CMK (cell line): ENCODE measurements around the gene STUM.
A peak's percentile ranks its signal among the peaks of the same experiment; 100 is the strongest.
"Not testable (repeated sequence)": the region's sequence is repeated elsewhere in the genome, so short reads cannot be mapped to it uniquely, and the experiment has no call there.

Source experiments
- DNase-seq: peaks from one replicate; pipeline ENCODE4 v3.0.0-alpha.2; 2010; ENCODE audit warnings: low read depth

STUM gene

DNA sequence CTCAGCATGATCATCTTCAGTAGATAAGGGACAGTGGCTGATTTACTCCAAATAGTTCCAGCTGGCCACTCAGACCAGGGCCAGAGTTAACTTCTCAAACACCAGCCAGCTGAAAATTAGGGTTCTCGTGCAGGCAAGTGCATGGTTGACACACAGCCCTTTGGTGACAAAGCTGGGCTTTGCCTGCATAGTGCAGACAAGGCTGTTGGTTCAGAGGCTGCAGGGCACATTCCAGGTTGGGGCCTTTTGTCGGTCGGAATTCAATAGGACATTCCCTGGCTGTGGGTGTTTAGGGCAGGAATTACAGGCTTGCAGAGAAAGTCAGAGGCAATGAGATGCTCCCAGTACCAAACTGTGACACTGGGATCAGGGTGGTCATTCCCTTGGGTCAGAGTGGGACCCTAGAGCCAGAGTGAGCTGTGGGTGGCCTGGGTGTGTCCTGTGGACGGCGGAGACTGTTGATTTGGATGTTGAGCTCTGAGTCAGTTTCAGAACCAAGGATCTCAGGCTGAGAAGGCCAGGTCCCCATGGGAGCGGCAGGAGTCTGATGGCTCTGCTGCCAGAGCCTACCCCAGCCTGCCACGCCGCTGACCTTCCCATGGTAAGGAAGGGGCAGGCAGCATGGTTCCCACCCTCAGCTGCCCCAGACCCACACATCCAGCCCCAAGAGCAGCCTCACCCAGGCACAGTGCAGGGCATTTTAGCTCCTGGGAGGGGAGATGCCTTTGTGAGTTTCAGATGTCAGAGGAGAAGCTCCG is 56.2 kb downstream of the STUM start:
- DNase-seq, result no peak

GRCh38 chr1:226605318-226605950 is 56.9 kb downstream of the STUM start:
- DNase-seq, result no peak

GRCh38 chr1:226606311-226607267 is 58.0 kb downstream of the STUM start:
- no peak for DNase-seq

DNA sequence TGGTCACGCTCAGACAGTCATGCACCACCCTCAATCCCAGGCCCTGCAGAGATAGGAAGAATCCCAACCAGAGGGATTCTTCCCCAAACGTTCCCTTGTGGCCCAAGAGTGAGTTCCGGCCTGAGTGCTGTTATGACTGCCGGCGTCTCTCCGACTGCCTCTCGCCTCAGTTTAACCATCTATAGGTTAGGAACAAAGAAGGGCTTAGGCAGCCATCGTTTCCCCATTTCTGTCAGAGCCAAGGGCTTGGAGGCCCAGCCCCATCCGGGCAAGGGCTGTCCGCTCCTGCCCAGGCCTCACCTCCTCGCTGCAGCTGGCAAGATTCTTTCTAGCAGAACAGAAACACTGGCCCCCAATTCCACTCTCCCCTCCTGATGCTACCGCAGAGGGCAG is 58.7 kb downstream of the STUM start:
- DNase-seq, result no peak

DNA sequence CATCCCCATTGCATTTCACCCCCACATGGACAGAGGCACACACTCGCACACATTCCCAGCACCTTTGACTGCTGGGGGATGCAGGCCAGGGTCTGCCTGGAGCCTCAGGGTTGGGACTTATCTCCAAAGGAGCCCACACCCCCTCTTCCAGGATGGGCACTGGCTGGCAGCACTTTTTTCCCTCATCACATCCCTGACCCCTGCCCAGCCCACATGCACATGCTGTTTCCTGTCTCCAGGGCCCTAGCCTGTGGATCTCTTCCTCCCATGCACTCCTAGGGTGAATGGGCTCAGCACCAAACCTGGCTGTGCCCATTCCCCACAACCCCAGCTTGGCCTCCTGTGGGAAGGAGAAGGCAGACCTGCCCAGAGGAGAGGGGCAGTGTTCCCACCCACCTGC is 59.3 kb downstream of the STUM start:
- no peak for DNase-seq

DNA sequence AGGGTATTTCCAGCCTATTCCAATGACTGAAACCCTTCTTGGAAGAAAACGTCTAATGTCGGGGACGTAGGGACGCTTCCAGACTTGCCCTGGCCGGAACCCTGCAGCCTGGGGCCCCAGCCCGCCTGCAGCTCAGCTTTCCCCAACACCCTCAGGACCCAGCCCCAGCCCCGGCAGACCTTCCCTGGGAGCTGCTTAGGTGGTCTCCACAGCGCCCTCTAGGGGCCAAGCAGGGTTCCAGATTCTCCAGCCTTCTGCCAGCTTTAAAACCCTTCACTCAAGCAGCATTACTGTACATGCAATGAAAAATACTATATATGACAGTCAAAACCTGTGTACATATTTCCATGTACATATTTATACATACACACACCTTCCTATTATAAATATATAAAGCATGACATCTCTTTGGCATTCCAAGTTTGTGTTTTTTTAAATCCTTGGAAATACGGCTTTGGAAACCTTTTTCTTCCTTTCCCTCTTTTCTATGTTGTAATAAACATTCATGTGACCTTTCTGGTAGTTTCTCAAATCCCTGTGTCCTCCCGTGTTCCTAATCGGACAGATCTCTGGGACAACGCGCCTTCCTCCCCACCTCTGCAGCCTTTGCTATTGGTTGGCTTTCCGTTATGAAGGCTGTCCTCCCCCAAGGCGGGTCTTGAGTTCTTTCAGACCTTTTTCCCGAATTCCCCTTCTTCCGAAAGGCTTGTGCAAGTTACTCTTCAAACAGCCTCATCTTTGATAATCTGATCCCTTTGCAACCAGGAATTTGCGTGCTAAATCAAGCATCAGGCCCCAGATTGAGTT is 60.3 kb downstream of the STUM start:
- DNase-seq, result peak; percentile 74

DNA sequence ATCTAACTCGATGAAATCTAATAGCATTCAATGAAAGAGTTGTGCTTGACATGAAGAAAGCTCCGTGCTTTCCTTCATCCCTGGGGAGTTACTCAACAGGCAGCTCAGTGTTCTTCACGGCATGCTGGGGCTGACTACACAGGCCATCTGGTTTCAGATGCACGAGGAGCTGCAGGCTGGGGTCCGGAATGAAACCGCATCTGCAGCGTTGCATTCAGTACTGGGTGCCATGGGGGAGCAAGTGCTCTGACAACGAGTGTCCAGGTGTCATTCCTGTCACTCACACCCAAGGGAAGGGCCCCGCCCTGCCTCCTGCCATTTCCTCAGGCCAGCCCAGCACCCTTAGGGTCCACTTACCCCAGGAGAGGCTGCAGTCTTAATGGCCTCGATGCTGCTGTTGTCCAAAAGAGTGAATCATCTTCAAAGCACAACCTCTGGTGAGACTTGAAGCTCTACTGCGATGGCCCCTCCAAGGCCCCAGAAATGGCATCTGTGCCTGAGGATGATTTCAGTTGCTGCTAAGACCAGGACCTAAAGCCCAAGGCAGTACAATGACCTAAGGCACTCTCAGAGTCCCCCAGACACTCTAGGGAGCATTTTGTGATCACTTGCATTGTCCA is 61.4 kb downstream of the STUM start:
- DNase-seq, result no peak

- DNase-seq, result no peak
These were observed 62.1 kb downstream of the STUM start for GRCh38 chr1:226610671-226611070.

DNA sequence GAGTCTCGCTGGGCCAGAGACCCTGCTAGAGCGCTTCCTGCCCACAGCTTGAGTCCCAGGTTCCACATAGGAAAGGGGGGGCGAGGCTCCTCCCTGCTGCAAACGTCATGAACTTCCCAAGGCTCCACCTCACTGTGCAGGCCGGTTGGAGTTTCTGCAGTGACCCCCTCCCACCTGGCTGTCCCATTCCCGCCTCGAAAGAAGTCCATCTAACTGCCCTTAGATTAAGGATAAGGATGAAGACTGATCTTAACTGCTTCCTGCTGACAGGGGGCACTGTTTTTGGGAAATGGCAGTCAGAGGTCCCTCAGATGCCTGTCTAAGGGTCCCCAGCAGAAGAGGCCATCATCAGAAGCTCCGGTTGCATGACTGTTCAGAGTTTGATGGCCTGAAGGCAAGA is 62.7 kb downstream of the STUM start:
- DNase-seq, result no peak

DNA sequence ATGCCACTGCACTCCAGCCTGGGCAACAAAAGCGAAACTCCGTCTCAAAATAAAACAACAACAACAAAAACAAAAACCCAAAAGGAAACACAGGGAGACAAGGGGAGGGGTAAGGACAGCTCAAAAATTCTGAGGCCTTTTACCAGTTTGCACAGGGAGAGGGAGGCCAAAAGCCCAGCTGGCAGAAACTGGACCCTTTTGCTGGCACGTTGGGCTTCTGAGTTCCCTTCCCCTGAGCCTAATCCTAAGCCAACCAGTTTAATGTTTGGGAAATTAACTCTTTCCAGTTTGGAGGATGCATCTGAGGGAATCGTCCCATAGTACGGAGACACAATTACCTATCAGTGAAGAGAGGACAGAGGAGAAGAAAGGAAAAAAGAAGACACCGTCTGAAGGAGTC is 63.4 kb downstream of the STUM start:
- not testable (repeated sequence) for DNase-seq

- DNase-seq, result no peak
These were observed 67.3 kb downstream of the STUM start for GRCh38 chr1:226615876-226616275.

- DNase-seq, result no peak
These were observed 68.1 kb downstream of the STUM start for GRCh38 chr1:226616636-226617035.

DNA sequence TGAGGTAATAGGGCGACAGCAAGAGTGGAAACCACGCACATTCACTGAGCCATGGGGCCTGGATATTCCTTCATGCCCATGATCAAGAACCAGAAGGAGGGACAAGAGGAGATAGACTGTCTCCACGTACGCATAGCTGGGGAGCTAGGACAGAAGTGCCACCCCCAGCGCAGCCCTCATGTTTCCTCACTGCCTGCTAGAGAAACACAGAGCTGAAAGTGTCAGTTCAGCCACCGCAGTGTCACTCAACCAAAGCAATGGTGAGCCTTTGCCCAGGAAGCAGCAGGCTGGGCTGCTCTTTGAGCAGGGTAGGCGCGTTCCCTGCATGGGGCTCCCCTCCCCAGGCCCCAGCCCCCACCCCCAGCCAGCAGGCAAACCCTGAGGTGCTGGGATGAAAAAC is 68.5 kb downstream of the STUM start:
- no peak for DNase-seq

DNA sequence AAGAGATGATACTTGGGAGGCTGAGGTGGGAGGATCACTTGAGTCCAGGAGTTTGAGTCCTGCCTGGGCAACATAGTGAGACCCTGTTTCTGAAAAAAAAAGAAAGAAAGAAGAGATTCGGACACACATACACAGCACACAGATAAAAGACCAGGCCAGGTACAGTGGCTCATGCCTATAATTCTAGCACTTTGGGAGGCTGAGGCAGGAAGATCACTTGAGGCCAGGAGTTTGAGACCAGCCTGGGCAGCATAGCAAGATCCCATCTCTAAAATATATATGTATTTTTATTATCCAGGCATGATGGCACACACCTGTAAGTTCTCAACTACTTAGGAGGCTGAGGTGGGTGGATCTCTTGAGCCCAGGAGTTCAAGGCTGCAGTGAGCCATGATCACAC is 69.2 kb downstream of the STUM start:
- not testable (repeated sequence) for DNase-seq

DNA sequence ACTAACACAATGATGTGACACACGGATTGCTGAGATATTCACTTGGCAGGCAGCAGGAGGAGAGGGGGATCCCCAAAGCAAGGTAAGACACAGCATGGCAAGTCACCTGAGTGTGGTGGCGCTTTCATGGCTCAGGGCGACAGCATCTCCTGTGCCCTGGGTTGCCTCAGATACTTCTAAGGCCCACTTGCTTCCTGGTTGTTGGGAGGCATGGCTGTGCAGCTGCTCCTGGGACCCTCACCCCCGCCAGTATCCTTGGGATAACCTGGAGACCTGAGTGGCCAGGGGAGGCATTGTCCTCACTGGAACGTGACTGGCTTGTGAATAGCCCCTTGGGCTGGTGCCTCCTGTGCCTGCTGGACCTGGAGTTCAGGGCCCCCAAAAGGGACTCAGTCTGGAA is 69.8 kb downstream of the STUM start:
- no peak for DNase-seq

DNA sequence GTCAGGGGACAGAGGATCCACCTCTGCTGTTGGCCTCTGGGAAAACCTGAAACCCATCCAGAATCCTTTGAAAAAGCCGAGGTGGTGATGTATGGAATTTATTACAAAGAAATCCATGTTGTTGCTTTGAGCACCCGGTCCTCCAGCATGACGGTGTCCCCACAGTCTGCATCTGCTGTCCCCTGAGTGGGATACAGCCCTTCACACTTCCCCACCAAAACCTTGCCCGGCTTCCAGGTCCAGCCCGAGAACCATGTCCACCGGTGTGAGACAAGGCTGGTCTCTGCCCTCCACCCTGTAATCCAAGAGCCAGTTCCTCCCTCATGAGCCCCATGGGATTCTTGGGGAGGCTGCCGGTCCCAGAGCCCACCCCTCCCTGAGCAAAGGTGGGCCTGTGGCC is 70.5 kb downstream of the STUM start:
- DNase-seq, result no peak

- no peak for DNase-seq
These were observed 73.4 kb downstream of the STUM start for GRCh38 chr1:226622012-226622411.

GRCh38 chr1:226624526-226624925 is 76.0 kb downstream of the STUM start:
- no peak for DNase-seq

- DNase-seq, result no peak
These were observed 76.8 kb downstream of the STUM start for GRCh38 chr1:226625326-226625725.

- DNase-seq, result no peak
These were observed 77.4 kb downstream of the STUM start for GRCh38 chr1:226625832-226626576.

GRCh38 chr1:226626577-226626956 is 78.0 kb downstream of the STUM start:
- peak; percentile 66 for DNase-seq
